ENCODE results near the gene IL18. TPM values are rescaled to one million over a fixed set of nuclear protein-coding genes. Genes with fewer than 3 reads are reported as not detected.
A peak's percentile ranks its signal among the peaks of the same experiment; 100 is the strongest.

IL18 gene
- total and polyA plus RNA-seq, 2 donors: 7.3 to 22.4 TPM

- no peak overlapping the region for H3K27ac ChIP-seq (ENCODE audit: low read depth in 1 of 2, low read length in 1 of 2)
- DNase-seq (ENCODE audit: low read depth in 6 of 9, low spot score in 9 of 9): no peak
- 75% methylated on average over 2 of the region's 2 CpGs for WGBS
- no peak overlapping the region for H3K4me3 ChIP-seq (ENCODE audit: low read length in 2 of 2)
- no peaks in the 10 kb centered on the region for H3K4me1 ChIP-seq (ENCODE audit: control insufficient read depth in 2 of 2, insufficient read depth in 2 of 2, low read length in 2 of 2)
- no peaks in the 10 kb centered on the region for H3K27me3 ChIP-seq (ENCODE audit: control insufficient read depth in 2 of 2, insufficient read depth in 1 of 2, low read length in 1 of 2)
- H3K9me3 ChIP-seq (ENCODE audit: control insufficient read depth in 2 of 2, insufficient read depth in 1 of 2, low read length in 1 of 2): no peaks in the 10 kb centered on the region
- H3K36me3 ChIP-seq (ENCODE audit: control insufficient read depth in 2 of 2, insufficient read depth in 2 of 2, low read length in 1 of 2): no peaks in the 10 kb centered on the region
Observed at GRCh38 chr11:112132737-112133136, 31.2 kb downstream of the IL18 start.

DNA sequence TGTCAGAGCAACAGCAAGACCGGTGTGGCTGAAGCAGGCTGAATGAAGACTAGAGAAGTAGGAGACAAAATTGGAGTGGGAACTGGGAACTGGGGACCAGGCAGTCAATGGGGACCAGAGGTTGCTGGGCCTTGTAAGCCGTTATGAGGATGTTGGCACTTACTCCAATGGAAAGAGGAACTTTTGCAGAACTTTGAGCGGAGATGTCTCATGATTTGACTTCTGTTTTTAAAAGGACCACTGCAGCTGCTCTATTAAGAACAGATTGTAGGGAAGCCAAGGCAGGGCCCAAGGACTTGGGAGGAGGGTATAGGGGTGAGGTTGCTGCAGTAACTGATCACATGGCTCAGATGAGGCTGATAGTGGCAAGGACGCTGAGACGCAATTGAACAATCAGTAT, 34.2 kb downstream of the IL18 start:
- Histone ChIP-seq H3K27me3 (ENCODE audit: control insufficient read depth in 2 of 2, insufficient read depth in 1 of 2, low read length in 1 of 2) (no peaks in the 10 kb centered on the region), H3K27ac (ENCODE audit: low read depth in 1 of 2, low read length in 1 of 2) (no peak overlapping the region), H3K4me1 (ENCODE audit: control insufficient read depth in 2 of 2, insufficient read depth in 2 of 2, low read length in 2 of 2) (no peaks in the 10 kb centered on the region), H3K36me3 (ENCODE audit: control insufficient read depth in 2 of 2, insufficient read depth in 2 of 2, low read length in 1 of 2) (no peaks in the 10 kb centered on the region), H3K4me3 (ENCODE audit: low read length in 2 of 2) (no peak overlapping the region), H3K9me3 (ENCODE audit: control insufficient read depth in 2 of 2, insufficient read depth in 1 of 2, low read length in 1 of 2) (no peaks in the 10 kb centered on the region)
- WGBS: 71% methylated on average over 5 of the region's 5 CpGs
- peak in 1 of 9 donors; percentile 5 for DNase-seq (ENCODE audit: low read depth in 6 of 9, low spot score in 9 of 9)

GRCh38 chr11:112128483-112129121, 35.3 kb downstream of the IL18 start:
- WGBS: 78% methylated on average over 3 of the region's 3 CpGs

DNA sequence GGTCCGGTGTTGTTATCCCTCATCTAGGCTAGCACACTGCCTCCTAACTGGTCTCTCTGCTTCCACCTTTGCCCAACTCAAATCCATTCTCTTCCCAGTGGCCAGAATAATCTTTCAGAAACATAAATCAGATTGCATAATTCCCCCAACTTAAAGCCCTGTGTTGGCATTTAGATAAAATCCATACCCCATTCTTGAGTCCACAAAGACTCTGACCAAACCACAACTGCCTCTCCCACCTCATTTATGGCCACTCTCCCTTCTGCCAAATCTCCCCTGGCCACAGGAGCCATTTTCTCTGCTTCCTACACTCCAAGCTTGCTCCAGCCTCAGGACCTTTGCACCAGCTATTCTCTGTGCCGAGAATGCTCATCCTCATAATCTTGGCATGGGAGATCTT, 36.8 kb downstream of the IL18 start:
- H3K36me3 ChIP-seq (ENCODE audit: control insufficient read depth in 2 of 2, insufficient read depth in 2 of 2, low read length in 1 of 2): no peaks in the 10 kb centered on the region
- 98% methylated on average over 2 of the region's 2 CpGs for WGBS
- H3K27ac ChIP-seq (ENCODE audit: low read depth in 1 of 2, low read length in 1 of 2): no peak overlapping the region
- no peaks in the 10 kb centered on the region for H3K27me3 ChIP-seq (ENCODE audit: control insufficient read depth in 2 of 2, insufficient read depth in 1 of 2, low read length in 1 of 2)
- H3K4me3 ChIP-seq (ENCODE audit: low read length in 2 of 2): no peak overlapping the region
- no peaks in the 10 kb centered on the region for H3K9me3 ChIP-seq (ENCODE audit: control insufficient read depth in 2 of 2, insufficient read depth in 1 of 2, low read length in 1 of 2)
- DNase-seq (ENCODE audit: low read depth in 6 of 9, low spot score in 9 of 9): no peak
- H3K4me1 ChIP-seq (ENCODE audit: control insufficient read depth in 2 of 2, insufficient read depth in 2 of 2, low read length in 2 of 2): no peaks in the 10 kb centered on the region

More at GRCh38 chr11:112128483-112129121, 35.3 kb downstream of the IL18 start:
- no peaks in the 10 kb centered on the region for H3K4me1 ChIP-seq (ENCODE audit: control insufficient read depth in 2 of 2, insufficient read depth in 2 of 2, low read length in 2 of 2)
- DNase-seq (ENCODE audit: low read depth in 6 of 9, low spot score in 9 of 9): no peak
- H3K4me3 ChIP-seq (ENCODE audit: low read length in 2 of 2): no peak overlapping the region
- H3K27ac ChIP-seq (ENCODE audit: low read depth in 1 of 2, low read length in 1 of 2): no peak overlapping the region
- H3K9me3 ChIP-seq (ENCODE audit: control insufficient read depth in 2 of 2, insufficient read depth in 1 of 2, low read length in 1 of 2): no peaks in the 10 kb centered on the region
- H3K36me3 ChIP-seq (ENCODE audit: control insufficient read depth in 2 of 2, insufficient read depth in 2 of 2, low read length in 1 of 2): no peaks in the 10 kb centered on the region
- H3K27me3 ChIP-seq (ENCODE audit: control insufficient read depth in 2 of 2, insufficient read depth in 1 of 2, low read length in 1 of 2): no peaks in the 10 kb centered on the region

- H3K27ac ChIP-seq (ENCODE audit: low read depth in 1 of 2, low read length in 1 of 2): no peak overlapping the region
- no peak for DNase-seq (ENCODE audit: low read depth in 6 of 9, low spot score in 9 of 9)
- no peaks in the 10 kb centered on the region for H3K4me1 ChIP-seq (ENCODE audit: control insufficient read depth in 2 of 2, insufficient read depth in 2 of 2, low read length in 2 of 2)
- H3K9me3 ChIP-seq (ENCODE audit: control insufficient read depth in 2 of 2, insufficient read depth in 1 of 2, low read length in 1 of 2): no peaks in the 10 kb centered on the region
- H3K4me3 ChIP-seq (ENCODE audit: low read length in 2 of 2): no peak overlapping the region
- WGBS: 92% methylated on average over 4 of the region's 4 CpGs
- H3K27me3 ChIP-seq (ENCODE audit: control insufficient read depth in 2 of 2, insufficient read depth in 1 of 2, low read length in 1 of 2): no peaks in the 10 kb centered on the region
- peaks cover 0 to 5% of the 10 kb centered on the region in 2 donors for H3K36me3 ChIP-seq (ENCODE audit: control insufficient read depth in 2 of 2, insufficient read depth in 2 of 2, low read length in 1 of 2)
Observed at GRCh38 chr11:112123129-112123528, 40.8 kb downstream of the IL18 start.

DNA sequence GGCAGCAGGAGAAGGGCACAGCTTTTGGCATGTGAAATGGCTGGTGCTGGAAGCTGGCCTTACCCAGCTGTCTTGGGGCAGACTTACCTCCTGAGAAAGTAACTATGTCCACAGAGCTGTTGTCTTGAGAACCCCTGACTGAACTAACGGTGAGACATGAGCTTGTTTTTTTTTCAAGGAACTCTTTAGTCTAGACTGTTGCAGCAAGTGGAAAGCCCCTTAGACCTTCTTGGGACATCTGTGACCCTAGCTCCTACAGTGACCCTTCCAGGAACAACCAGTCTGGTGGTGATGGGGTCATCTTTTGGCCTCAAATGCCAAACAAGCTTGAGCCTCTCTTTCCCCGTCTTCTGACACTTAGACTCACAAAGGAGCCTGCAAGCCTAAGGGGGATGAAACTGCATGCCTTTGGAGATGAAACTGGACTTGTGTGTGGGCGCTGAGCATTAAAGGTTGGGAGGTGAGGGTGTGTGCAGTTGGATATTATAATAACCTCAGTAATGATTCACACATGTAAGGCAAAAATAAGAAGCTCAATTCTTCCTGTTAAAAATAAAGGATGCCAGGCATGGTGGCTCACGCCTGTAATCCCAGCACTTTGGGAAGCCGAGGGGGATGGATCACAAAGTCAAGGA, 41.8 kb downstream of the IL18 start:
- H3K27me3 ChIP-seq (ENCODE audit: control insufficient read depth in 2 of 2, insufficient read depth in 1 of 2, low read length in 1 of 2): no peaks in the 10 kb centered on the region
- peaks cover 0 to 5% of the 10 kb centered on the region in 2 donors for H3K36me3 ChIP-seq (ENCODE audit: control insufficient read depth in 2 of 2, insufficient read depth in 2 of 2, low read length in 1 of 2)
- WGBS: 96% methylated on average over 5 of the region's 5 CpGs
- H3K4me3 ChIP-seq (ENCODE audit: low read length in 2 of 2): no peak overlapping the region
- H3K27ac ChIP-seq (ENCODE audit: low read depth in 1 of 2, low read length in 1 of 2): no peak overlapping the region
- DNase-seq (ENCODE audit: low read depth in 6 of 9, low spot score in 9 of 9): no peak
- no peaks in the 10 kb centered on the region for H3K9me3 ChIP-seq (ENCODE audit: control insufficient read depth in 2 of 2, insufficient read depth in 1 of 2, low read length in 1 of 2)
- H3K4me1 ChIP-seq (ENCODE audit: control insufficient read depth in 2 of 2, insufficient read depth in 2 of 2, low read length in 2 of 2): no peaks in the 10 kb centered on the region

- no peaks in the 10 kb centered on the region for H3K9me3 ChIP-seq (ENCODE audit: control insufficient read depth in 2 of 2, insufficient read depth in 1 of 2, low read length in 1 of 2)
- no peak overlapping the region for H3K27ac ChIP-seq (ENCODE audit: low read depth in 1 of 2, low read length in 1 of 2)
- 56% methylated on average over 2 of the region's 2 CpGs for WGBS
- no peak overlapping the region for H3K4me3 ChIP-seq (ENCODE audit: low read length in 2 of 2)
- peaks cover 0 to 3% of the 10 kb centered on the region in 2 donors for H3K4me1 ChIP-seq (ENCODE audit: control insufficient read depth in 2 of 2, insufficient read depth in 2 of 2, low read length in 2 of 2)
- H3K27me3 ChIP-seq (ENCODE audit: control insufficient read depth in 2 of 2, insufficient read depth in 1 of 2, low read length in 1 of 2): no peaks in the 10 kb centered on the region
- no peak for DNase-seq (ENCODE audit: low read depth in 6 of 9, low spot score in 9 of 9)
- peaks cover 0 to 5% of the 10 kb centered on the region in 2 donors for H3K36me3 ChIP-seq (ENCODE audit: control insufficient read depth in 2 of 2, insufficient read depth in 2 of 2, low read length in 1 of 2)
Observed at GRCh38 chr11:112118176-112118575, 45.7 kb downstream of the IL18 start.

GRCh38 chr11:112115386-112115785, 48.5 kb downstream of the IL18 start:
- Histone ChIP-seq H3K27me3 (ENCODE audit: control insufficient read depth in 2 of 2, insufficient read depth in 1 of 2, low read length in 1 of 2) (no peaks in the 10 kb centered on the region), H3K36me3 (ENCODE audit: control insufficient read depth in 2 of 2, insufficient read depth in 2 of 2, low read length in 1 of 2) (peaks cover 0 to 5% of the 10 kb centered on the region in 2 donors), H3K27ac (ENCODE audit: low read depth in 1 of 2, low read length in 1 of 2) (no peak overlapping the region), H3K4me3 (ENCODE audit: low read length in 2 of 2) (no peak overlapping the region), H3K9me3 (ENCODE audit: control insufficient read depth in 2 of 2, insufficient read depth in 1 of 2, low read length in 1 of 2) (no peaks in the 10 kb centered on the region), H3K4me1 (ENCODE audit: control insufficient read depth in 2 of 2, insufficient read depth in 2 of 2, low read length in 2 of 2) (peaks cover 0 to 3% of the 10 kb centered on the region in 2 donors)
- peak in 1 of 9 donors; percentile 16 for DNase-seq (ENCODE audit: low read depth in 6 of 9, low spot score in 9 of 9)
- WGBS: 54% methylated on average over 5 of the region's 5 CpGs

- Histone ChIP-seq H3K27me3 (ENCODE audit: control insufficient read depth in 2 of 2, insufficient read depth in 1 of 2, low read length in 1 of 2) (no peaks in the 10 kb centered on the region), H3K4me3 (ENCODE audit: low read length in 2 of 2) (no peak overlapping the region), H3K4me1 (ENCODE audit: control insufficient read depth in 2 of 2, insufficient read depth in 2 of 2, low read length in 2 of 2) (peaks cover 0 to 3% of the 10 kb centered on the region in 2 donors), H3K36me3 (ENCODE audit: control insufficient read depth in 2 of 2, insufficient read depth in 2 of 2, low read length in 1 of 2) (peaks cover 0 to 3% of the 10 kb centered on the region in 2 donors), H3K27ac (ENCODE audit: low read depth in 1 of 2, low read length in 1 of 2) (no peak overlapping the region), H3K9me3 (ENCODE audit: control insufficient read depth in 2 of 2, insufficient read depth in 1 of 2, low read length in 1 of 2) (no peaks in the 10 kb centered on the region)
- DNase-seq (ENCODE audit: low read depth in 6 of 9, low spot score in 9 of 9): no peak
- 97% methylated on average over 2 of the region's 2 CpGs for WGBS
Observed at GRCh38 chr11:112114460-112114859, 49.4 kb downstream of the IL18 start.
